Activated CD8-positive, alpha-beta T cell treated with anti-CD3 and anti-CD28 coated beads for 36 hours (primary cell): ENCODE data around the gene SEC22C. TPM values are rescaled to one million over a fixed set of nuclear protein-coding genes. Genes with fewer than 3 reads are reported as not detected.

Experiments
- ATAC-seq: fragments of 200-7000 bp; cut with Tn5 transposase; one replicate; pipeline ENCODE4 v1.10.0; 2021; ENCODE audit warnings: mild to moderate bottlenecking, moderate library complexity
- CTCF ChIA-PET: fragments of 350-600 bp; sonication (Branson Sonifier 250); formaldehyde crosslinking; loops from one replicate; lab custom pipeline; 2021; ENCODE audit warnings: antibody characterized with exemption; lab: Charles Lee
- POLR2A ChIA-PET: fragments of 350-600 bp; sonication (Branson Sonifier 250); formaldehyde crosslinking; loops from one replicate; lab custom pipeline; 2021; ENCODE audit warnings: antibody characterized with exemption; lab: Charles Lee
- DNase-seq: peaks from one replicate; pipeline ENCODE4 v3.0.0-alpha.2; 2020
- H3K27ac Mint-ChIP-seq: one replicate; pipeline ENCODE4 v1.8.0; 2021; ENCODE audit warnings: mild to moderate bottlenecking, mixed read lengths
- H3K27me3 Mint-ChIP-seq: one replicate; pipeline ENCODE4 v1.8.0; 2021; ENCODE audit warnings: mixed read lengths
- H3K36me3 Mint-ChIP-seq: one replicate; pipeline ENCODE4 v1.8.0; 2021; ENCODE audit warnings: low read depth, mixed read lengths
- H3K4me1 Mint-ChIP-seq: one replicate; pipeline ENCODE4 v1.8.0; 2021; ENCODE audit warnings: low read depth, mixed read lengths
- H3K4me3 Mint-ChIP-seq: one replicate; pipeline ENCODE4 v1.8.0; 2021; ENCODE audit warnings: mild to moderate bottlenecking, moderate library complexity, mixed read lengths
- H3K9me3 Mint-ChIP-seq: one replicate; pipeline ENCODE4 v1.8.0; 2021; ENCODE audit warnings: mixed read lengths
- intact Hi-C: fragments of 100-400 bp; cut with micrococcal nuclease; formaldehyde crosslinking; loops from one replicate; pipeline ENCODE4 v1.10.0; 2022
- total RNA-seq, 2 experiments: library from RNA; stranded (reverse); gene quantifications; one replicate each; pipeline ENCODE4 v1.2.3, GENCODE V29; 2021
- TF ChIP-seq, protein P1 (sequence below): fragments of 200-600 bp; IDR thresholded peaks from one replicate; pipeline ENCODE4 v1.8.0; 2022; ENCODE audit warnings: antibody characterized with exemption, mild to moderate bottlenecking

SEC22C gene
- total RNA-seq, 2 experiments from 2014 or later = 35.0 to 35.7 TPM

DNA sequence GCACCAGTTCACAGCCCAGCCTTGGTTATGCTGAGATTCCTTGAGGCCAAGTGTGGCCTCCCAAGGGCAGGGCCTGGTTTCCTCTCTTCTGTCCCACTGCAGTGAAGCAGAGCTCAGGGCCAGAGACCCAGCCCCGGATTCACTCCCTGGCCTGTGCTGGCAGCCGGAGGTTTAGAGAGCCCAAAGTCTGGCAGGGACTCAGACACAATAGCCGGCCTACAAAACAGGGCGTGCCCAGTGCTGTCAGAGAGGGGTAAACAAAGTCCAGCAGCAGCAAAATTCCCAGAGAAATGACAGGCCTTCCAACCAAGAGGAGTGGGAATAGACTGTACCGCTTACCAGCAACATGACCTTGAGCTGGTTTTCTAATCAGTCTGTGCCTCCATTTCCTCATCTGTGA lies 65.3 kb downstream of the SEC22C start:
- H3K4me3 Mint-ChIP-seq = no peak overlapping the region
- peaks cover 5% of the 10 kb centered on the region for H3K36me3 Mint-ChIP-seq
- CTCF ChIA-PET = no interaction called here
- TF ChIP-seq, protein P1, sequence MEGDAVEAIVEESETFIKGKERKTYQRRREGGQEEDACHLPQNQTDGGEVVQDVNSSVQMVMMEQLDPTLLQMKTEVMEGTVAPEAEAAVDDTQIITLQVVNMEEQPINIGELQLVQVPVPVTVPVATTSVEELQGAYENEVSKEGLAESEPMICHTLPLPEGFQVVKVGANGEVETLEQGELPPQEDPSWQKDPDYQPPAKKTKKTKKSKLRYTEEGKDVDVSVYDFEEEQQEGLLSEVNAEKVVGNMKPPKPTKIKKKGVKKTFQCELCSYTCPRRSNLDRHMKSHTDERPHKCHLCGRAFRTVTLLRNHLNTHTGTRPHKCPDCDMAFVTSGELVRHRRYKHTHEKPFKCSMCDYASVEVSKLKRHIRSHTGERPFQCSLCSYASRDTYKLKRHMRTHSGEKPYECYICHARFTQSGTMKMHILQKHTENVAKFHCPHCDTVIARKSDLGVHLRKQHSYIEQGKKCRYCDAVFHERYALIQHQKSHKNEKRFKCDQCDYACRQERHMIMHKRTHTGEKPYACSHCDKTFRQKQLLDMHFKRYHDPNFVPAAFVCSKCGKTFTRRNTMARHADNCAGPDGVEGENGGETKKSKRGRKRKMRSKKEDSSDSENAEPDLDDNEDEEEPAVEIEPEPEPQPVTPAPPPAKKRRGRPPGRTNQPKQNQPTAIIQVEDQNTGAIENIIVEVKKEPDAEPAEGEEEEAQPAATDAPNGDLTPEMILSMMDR = no peak
- DNase-seq = no peak
- peaks cover 21% of the 10 kb centered on the region for H3K4me1 Mint-ChIP-seq
- intact Hi-C loops = no loop called here
- H3K27ac Mint-ChIP-seq = no peak overlapping the region
- H3K27me3 Mint-ChIP-seq = no peaks in the 10 kb centered on the region
- ATAC-seq = no peak
- H3K9me3 Mint-ChIP-seq = no peaks in the 10 kb centered on the region
- POLR2A ChIA-PET = interaction anchor here (1.3 to 1.5 kb wide), 2 partner anchors 11 to 15 kb away, joined by 3 to 4 read pairs; no protein-coding TSS in a partner anchor

DNA sequence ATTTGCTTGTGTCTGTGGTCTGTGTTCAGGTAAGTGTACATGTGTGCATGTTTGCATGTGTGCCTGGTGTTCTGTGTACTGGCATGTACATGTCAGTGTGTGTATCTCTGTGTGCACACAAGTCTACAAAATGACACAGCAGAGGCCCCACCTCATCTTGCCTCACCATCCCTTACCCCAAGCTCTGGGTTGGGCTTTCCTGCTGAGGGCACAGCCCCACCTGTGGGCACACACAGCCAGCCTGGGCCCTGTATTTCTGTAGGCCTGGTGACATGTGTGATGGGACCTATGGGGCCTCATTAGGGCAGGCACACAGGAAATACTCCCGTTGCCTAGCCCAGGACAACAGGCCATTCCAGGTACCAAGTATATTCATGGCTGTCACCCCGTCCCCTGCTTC lies 65.8 kb downstream of the SEC22C start:
- H3K4me1 Mint-ChIP-seq = peaks cover 24% of the 10 kb centered on the region
- TF ChIP-seq, protein P1 = no peak
- ATAC-seq (no peak), DNase-seq (no peak)
- H3K9me3 Mint-ChIP-seq = no peaks in the 10 kb centered on the region
- peaks cover under 1% of the 10 kb centered on the region for H3K36me3 Mint-ChIP-seq
- ChIA-PET CTCF (no interaction called here), POLR2A (no interaction called here)
- intact Hi-C loops = no loop called here
- no peak overlapping the region for H3K4me3 Mint-ChIP-seq
- H3K27me3 Mint-ChIP-seq = no peaks in the 10 kb centered on the region
- H3K27ac Mint-ChIP-seq = no peak overlapping the region

DNA sequence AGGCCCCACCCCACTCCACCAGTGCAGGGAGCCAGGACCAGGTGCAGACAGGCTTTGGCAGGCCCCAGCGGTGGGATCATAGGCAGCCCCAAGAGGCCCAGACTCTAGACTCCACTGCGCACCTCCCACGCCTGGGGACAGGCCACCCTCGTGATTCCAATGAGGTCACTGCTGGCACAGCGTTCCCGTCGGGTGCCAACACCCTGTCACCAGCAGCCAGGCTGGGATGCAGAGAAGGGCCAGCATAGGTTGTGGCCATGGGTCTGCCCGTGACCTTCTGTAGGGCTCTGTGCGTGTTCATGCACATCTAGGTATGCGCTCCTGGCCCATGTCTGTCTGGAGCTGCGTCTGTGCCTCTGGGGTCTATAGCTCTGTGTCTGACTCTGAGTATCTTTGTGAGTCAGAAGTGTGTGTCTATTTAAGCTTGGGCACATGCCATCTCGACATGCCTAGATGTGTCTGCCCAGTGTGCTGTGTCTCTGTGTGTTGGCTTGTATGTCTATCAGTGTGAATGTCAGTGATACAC lies 66.3 kb downstream of the SEC22C start:
- Mint-ChIP-seq H3K4me1 (peaks cover 23% of the 10 kb centered on the region), H3K27ac (no peak overlapping the region), H3K36me3 (no peaks in the 10 kb centered on the region), H3K27me3 (no peaks in the 10 kb centered on the region), H3K4me3 (no peak overlapping the region), H3K9me3 (no peaks in the 10 kb centered on the region)
- TF ChIP-seq, protein P1 = no peak
- ATAC-seq (no peak), DNase-seq (no peak)
- intact Hi-C loops = no loop called here
- POLR2A ChIA-PET = interaction anchor here (3.1 kb wide), 1 partner anchor 14 kb away, joined by 11 read pairs; the partner anchor contains the start of gene VIPR1
- CTCF ChIA-PET = interaction anchor here (1.9 kb wide), 1 partner anchor 20 kb away, joined by 5 read pairs; no protein-coding TSS in a partner anchor

DNA sequence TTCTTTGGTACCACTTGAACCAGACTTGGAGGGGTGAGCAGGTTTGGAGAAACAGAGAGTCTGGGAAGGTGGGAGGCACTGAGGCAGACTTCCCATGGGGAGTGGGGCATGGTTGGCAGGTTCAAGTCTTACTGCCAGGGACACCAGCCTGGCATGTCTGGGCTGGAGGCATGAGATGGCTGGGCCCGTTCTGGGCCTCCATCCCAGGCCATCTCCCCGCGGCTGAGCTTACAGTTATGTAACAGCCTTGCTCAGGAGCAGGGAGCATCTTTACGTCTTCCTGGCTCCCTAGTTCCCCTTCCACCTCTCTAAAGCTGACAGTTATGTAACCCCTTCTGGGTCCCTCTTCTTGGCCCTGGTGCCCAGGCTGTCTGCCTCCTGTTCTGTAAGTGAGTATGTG lies 66.9 kb downstream of the SEC22C start:
- no peaks in the 10 kb centered on the region for H3K9me3 Mint-ChIP-seq
- no peak overlapping the region for H3K4me3 Mint-ChIP-seq
- intact Hi-C loops = no loop called here
- ChIA-PET CTCF (interaction anchor here (0.8 to 2.4 kb wide), 4 partner anchors 9 to 22 kb away, joined by 3 to 8 read pairs (median 4); no protein-coding TSS in a partner anchor), POLR2A (interaction anchor here (3.1 kb wide), 1 partner anchor 13 kb away, joined by 11 read pairs; the partner anchor contains the start of gene VIPR1)
- H3K27ac Mint-ChIP-seq = no peak overlapping the region
- peaks cover 17% of the 10 kb centered on the region for H3K4me1 Mint-ChIP-seq
- no peak for DNase-seq
- H3K36me3 Mint-ChIP-seq = no peaks in the 10 kb centered on the region
- ATAC-seq = no peak
- TF ChIP-seq, protein P1 = no peak
- no peaks in the 10 kb centered on the region for H3K27me3 Mint-ChIP-seq

DNA sequence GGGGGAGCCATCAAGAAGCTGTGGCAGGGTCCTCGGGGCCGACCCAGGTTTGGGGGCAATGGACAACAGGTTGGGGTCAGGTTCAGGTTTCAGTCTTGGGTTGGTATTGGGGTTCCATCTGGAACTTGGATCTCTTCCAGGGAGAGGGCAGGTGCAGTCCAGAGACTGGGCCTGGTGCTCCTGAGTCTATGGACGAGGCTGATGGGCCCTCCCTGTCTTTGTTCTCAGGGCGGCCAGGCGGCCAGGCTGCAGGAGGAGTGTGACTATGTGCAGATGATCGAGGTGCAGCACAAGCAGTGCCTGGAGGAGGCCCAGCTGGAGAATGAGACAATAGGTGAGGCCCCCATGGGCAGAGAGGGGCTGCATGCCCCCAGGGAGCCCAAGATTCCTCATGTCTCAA lies 68.2 kb downstream of the SEC22C start:
- ChIA-PET POLR2A (interaction anchor here (3.1 kb wide), 1 partner anchor 12 kb away, joined by 11 read pairs; the partner anchor contains the start of gene VIPR1), CTCF (interaction anchor here (1.9 to 2.4 kb wide), 2 partner anchors 13 to 22 kb away, joined by 5 to 8 read pairs; no protein-coding TSS in a partner anchor)
- H3K27ac Mint-ChIP-seq = no peak overlapping the region
- peaks cover 11% of the 10 kb centered on the region for H3K4me1 Mint-ChIP-seq
- H3K27me3 Mint-ChIP-seq = no peaks in the 10 kb centered on the region
- no peak for ATAC-seq
- no peaks in the 10 kb centered on the region for H3K36me3 Mint-ChIP-seq
- TF ChIP-seq, protein P1 = no peak
- DNase-seq = no peak
- no peaks in the 10 kb centered on the region for H3K9me3 Mint-ChIP-seq
- intact Hi-C loops = no loop called here
- H3K4me3 Mint-ChIP-seq = no peak overlapping the region
